Stimulated activated CD4-positive, alpha-beta T cell treated with anti-CD3 and anti-CD28 coated beads, Interleukin-4, amount 100 ng/mL, for 48 hours (primary cell): ENCODE data around the gene MAGT1.
"Not testable (repeated sequence)": the region's sequence is repeated elsewhere in the genome, so short reads cannot be mapped to it uniquely, and the experiment has no call there.

Experiments used
- DNase-seq, 2 donors: peaks; one replicate each; pipeline ENCODE4 v3.0.0-alpha.2; 2020; ENCODE audit warnings: low read depth in 2 of 2

The MAGT1 gene

DNA sequence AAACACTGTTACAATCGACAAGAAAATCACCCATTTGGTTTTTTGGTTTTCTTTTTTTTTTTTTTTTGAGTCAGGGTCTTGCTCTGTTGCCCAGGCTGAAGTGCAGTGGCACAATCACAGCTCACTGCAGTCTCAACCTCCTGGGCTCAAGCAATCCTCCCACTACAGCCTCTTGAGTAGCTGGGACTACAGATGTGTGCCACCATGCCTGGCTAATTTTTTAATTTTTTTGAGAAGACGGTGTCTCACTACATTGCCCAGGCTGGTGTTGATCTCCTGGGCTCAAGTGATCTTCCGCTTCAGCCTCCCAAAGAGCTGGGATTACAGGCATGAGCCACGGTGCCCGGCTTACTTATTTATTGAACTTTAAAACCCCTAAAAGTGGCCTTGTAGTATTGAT is 63.7 kb downstream of the MAGT1 start:
- DNase-seq, result not testable (repeated sequence)

GRCh38 chrX:77821989-77822388 is 73.2 kb downstream of the MAGT1 start:
- not testable (repeated sequence) for DNase-seq

- no peak for DNase-seq
Measured at GRCh38 chrX:77820091-77820727, 75.0 kb downstream of the MAGT1 start.

DNA sequence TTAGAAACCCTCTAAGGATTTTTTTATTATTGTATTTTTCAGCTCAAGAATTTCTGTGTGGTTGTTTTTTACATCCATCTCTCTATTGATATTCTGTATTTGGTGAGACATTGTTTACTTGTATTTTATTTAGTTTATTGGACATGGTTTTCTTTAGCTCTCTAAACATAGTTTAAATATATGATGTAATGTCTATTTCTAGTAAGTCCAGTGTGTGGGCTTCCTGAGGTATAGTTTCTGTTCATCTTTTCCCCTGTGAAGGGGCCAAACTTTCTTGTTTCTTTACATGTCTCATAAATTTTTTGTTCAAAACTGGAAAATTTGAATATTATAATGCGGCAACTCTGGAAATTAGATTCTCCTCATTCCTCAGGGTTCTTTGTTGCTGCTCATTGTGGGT is 81.0 kb downstream of the MAGT1 start:
- no peak for DNase-seq

- DNase-seq, result no peak
Measured at GRCh38 chrX:77802201-77802600, 93.0 kb downstream of the MAGT1 start.

- DNase-seq, result no peak
Measured at GRCh38 chrX:77795124-77795523, 100.1 kb downstream of the MAGT1 start.

DNA sequence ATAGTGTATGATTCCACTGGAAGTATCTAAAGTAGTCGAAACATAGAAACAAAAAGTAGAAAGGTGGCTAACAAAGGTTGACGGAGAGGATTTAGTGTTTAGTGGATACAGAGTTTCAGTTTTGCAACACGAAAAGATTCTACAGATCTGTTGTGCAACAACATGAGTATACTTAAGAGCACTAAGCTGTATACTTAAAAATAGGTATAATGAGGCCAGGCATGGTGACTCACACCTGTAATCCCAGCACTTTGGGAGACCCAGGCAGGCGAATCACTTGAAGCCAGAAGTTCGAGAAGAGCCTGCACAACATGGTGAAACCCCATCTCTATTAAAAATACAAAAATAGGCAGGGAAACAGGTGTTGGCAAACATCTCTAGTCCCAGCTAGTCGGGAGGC is 101.3 kb downstream of the MAGT1 start:
- no peak for DNase-seq

- DNase-seq, result no peak
Measured at GRCh38 chrX:77788050-77788449, 107.2 kb downstream of the MAGT1 start.

DNA sequence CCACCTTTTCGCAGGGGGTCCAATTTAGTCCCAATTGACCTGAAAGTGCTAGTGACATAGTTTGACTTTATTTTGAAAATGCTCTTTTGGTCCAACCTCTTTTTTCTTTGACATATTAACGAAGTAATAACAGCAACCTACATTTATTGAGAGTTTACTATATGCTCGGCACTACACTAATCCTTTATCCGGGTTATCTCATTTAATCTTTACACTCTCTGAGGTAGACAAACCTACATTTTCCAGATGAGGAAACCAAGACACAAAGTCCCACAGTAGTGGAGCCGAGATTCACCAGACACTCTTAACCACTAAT is 108.9 kb downstream of the MAGT1 start:
- no peak for DNase-seq

- DNase-seq, result peak; percentile 55 to 64
Measured at GRCh38 chrX:77785486-77786364, 109.5 kb downstream of the MAGT1 start, which contains the start of gene ATRX. Gene ATRX, minus strand, starts transcription at chrX:77786216. Its CDS starts 215 bp downstream, at chrX:77786001.

GRCh38 chrX:77779695-77780094 is 115.5 kb downstream of the MAGT1 start:
- no peak for DNase-seq

DNA sequence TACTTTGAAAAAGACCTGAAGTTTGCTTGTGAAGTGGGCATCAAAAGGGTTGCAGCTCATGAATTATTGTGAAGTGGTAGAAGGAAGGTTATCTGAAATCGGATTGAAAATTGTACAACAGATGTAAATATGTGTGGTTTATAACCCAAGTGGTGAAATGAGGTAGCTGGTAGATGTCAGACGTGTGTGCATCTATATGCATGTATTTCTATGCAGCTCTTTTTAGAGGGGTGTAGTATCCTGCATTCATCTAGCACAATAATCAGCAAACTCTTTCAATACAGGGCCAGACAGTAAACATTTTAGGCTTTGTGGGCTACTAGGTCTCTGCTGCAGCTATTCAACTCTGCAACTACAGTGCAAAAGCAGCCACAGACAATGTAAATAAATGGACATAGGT is 118.6 kb downstream of the MAGT1 start:
- no peak for DNase-seq
